KBM-7 (cell line): ENCODE data around the gene GREB1L.
"Not testable (repeated sequence)": the region's sequence is repeated elsewhere in the genome, so short reads cannot be mapped to it uniquely, and the experiment has no call there.

ENCODE experiments used
- DNase-seq: peaks from one replicate; pipeline ENCODE4 v3.0.0-alpha.2; 2015
- in situ Hi-C: fragments of 300-500 bp; cut with MboI; formaldehyde crosslinking; loops from 2 replicates; pipeline ENCODE4 v1.14.3; 2020; ENCODE audit warnings: low sequenced_read_pairs, low pct_unique_long_range_greater_than_20kb, mixed read lengths

GREB1L gene

DNA sequence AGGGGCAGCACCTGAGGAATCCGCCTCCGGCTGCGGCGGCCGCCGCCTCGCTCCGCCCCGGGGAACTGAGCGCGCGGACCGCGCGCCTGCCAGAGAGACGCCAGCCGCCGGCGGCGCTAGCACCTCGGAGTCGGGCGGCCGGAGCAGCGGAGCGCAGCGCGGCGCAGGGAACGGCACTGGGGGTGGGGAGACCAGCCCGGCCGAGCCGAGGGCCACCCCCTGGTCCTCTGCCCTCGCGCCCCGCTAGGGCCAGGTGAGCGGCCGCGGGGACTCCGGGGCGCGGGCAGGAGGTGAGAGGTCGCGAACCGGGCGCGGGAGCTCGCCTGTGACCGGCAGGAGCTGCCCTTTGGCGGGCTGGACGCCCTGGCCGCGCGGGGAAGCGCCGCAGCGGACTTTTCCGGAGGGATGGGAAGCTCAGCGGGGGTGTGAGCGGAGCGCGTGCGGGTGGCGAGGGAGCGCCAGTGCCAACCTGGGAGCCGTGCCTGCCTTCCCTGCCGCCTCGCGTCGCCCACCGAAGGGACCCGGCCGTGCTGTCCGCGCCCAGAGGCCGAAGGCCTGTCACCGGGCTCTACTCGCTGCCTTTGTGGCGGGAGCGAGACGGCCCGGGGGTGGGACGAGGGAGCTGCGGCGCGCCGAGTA lies at the start of gene GREB1L:
TSS of gene GREB1L (plus strand) at position 92 of the 639 bp plus-strand sequence. CDS start 141,287 bp downstream, outside the sequence.
- DNase-seq, result peak; percentile 25

DNA sequence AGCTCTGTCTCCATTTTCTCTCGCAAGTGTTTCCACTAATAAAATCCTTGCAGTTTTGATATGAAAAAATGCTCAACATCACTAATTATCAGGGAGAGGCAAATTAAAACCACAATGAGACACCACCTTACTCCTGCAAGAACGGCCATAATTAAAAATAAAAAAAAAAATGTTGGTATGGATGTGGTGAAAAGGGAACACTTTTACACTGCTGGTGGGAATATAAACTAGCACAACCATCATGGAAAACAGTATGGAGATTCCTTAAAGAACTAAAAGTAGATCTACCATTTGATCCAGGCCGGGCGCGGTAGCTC lies 49.8 kb upstream of the GREB1L start:
- DNase-seq, result no peak
- in situ Hi-C loops, result no loop called here

More for the DNA sequence above, at the start of gene GREB1L:
- in situ Hi-C loops, result no loop called here

DNA sequence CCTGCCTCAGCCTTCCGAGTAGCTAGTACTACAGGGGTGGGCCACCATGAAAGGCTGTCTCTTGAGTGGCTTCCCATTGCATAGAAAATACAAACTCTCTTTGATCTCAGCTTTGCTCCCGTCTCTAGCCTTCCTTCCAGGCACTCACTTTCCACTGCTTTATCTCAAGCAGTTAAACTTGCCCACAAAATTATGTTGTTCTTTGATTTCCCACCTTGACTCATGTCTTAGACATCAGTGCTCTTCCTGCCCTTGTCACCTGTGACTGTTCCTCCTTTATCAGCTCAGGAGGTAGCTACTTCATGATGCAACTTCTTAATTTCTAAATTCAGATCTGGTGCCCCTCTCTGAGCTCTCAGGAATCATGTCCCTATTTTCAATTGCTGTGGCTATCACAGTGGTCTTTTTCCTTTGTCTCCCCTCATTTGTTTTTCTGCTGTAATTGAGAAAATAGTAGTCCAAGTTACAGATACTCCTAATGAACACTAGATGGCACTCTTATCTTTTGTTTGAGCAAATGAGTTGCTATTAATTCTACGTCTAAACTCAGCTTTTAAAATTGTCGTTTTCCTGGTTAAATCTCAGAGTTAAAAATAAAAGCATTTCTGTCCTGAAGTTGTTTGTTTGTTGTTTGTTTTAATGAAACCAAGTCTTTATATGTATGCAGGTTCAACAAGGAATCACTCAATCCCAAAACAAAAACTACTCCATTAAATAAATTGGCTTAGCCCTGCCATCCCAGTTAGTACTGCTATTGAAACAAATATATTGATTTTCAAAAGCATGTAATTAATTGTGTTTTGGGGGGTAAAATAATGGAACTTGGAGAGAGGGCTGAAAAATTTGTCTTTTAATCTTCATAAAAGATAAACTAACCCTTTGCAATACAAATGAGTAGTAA lies 46.9 kb upstream of the GREB1L start:
- peak; percentile 35 for DNase-seq
- in situ Hi-C loops, result no loop called here

DNA sequence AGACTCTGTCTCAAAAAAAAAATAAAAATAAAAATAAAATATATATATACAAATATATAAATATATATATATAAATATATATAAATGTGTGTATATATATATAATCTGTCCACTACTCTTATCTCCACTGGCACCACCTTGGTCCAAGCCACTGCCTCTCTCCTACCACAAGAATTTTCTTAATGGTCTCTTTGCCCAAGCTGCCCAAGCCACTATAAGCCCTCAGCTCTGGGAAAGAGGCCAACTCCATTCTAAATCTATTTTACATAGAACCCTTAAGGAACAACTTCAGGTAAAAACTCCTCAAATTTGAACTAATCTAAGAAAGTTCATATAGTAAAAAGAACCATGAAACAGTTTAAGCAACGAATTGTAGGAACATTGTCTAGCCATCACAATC lies 45.6 kb upstream of the GREB1L start:
- DNase-seq, result no peak
- in situ Hi-C loops, result no loop called here

DNA sequence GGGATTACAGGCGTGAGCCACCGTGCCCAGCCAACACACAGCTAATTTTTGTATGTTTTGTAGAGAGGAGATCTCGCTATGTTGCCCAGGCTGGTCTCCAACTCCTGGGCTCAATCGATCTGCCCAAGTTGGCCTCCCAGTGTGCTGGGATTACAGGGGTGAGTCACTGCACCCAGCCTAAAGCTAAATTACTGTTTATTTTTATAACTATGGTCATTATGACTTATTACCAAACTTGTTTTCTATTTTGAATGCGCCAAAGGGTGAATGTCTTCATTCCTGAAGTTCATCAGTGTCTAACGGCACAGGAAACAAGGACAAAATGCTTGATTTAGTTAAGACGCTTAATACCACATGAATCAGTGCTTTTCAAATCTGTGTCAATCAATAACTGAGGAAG lies 38.9 kb upstream of the GREB1L start:
- DNase-seq, result no peak
- in situ Hi-C loops, result loop anchor here (25.0 kb wide), 1 partner anchor 234 kb away; no protein-coding TSS in a partner anchor

DNA sequence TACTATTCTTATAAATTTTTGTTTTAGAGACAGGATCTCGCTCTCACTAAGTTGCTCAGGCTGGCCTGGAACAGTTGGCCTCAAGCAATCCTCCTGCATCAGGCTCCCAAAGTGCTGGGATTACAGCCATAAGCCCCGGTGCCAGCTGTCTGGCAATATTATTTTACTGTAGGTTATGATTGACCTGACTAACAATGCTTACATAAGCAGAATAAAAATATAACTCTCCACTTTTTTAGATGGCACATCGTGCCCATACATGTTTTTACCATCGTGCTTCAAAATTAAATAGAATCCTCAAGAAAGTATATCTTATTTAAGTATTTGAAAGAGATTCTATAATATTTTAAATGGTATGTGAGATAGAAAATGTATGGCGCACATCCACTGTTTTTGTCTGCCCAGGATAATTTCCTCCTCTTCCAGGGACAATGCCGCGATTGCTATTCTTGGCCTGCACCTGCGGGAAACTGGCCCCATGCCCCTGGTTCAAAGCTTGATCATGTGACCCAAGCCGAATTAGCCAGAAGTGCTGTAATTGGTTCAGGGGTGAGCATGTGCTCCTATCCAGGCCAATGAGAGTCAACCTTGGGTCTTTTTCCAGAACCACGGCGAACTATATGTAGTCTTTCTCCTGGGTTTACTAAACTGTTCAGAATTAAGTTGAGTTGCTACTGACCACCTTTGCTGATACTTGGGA lies 38.3 kb upstream of the GREB1L start:
- no peak for DNase-seq
- in situ Hi-C loops, result loop anchor here (25.0 kb wide), 1 partner anchor 234 kb away; no protein-coding TSS in a partner anchor

DNA sequence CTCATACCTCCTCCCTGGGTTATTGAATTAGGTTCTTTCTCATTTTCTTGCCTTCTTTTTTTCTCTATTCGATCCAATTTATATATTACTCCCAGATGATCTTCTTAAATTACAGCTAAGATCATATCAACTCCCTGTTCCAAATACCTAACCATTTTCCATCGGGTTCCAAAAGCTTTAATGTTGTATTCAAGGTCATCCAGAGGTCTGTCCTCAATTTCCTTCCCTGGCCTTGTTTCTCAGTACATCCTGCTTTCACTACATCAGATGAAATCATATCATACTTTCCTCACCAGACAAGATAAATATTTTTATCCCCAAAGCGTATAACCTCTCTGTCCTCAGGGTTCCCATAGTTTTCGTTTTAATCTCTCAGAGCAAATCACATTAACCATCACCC lies 36.3 kb upstream of the GREB1L start:
- no peak for DNase-seq
- in situ Hi-C loops, result loop anchor here (25.0 kb wide), 1 partner anchor 232 kb away; no protein-coding TSS in a partner anchor

DNA sequence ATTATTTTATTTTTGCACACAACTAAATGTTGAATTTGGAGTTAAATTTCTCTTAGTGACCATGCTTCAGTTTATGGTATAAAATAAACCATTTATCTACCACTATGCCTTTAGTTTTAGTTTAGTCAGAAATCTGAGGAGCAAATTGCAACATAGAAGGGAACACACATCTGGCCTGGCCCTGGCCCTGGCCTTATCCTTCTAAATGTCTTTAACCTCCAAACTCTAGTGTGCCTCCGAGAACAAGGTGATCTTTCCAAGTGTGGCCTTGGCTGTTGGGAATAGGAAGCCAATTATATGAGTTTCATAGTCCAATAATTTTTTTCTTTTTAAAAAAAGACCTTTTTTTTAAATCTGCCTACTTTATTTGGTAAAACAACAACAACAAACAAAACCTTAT lies 31.8 kb upstream of the GREB1L start:
- no peak for DNase-seq
- in situ Hi-C loops, result loop anchor here (25.0 kb wide), 1 partner anchor 227 kb away; no protein-coding TSS in a partner anchor

DNA sequence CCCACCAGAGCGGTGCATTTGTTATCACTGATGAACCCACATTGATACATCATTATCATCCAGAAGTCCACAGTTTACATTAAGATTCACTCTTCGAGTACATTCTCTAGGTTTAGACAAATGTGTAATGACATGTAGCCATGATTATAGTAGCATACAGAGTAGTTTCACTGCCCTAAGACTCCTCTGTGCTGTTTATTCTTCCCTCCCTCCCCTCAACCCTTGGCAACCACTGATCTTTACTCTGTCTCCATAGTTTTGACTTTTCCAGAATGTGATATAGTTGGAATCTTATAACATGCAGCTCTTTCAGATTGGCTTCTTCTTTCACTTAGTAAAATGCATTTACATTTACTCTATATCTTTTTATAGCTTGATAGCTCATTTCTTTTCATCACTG lies 31.2 kb upstream of the GREB1L start:
- DNase-seq, result no peak
- in situ Hi-C loops, result loop anchor here (25.0 kb wide), 1 partner anchor 227 kb away; no protein-coding TSS in a partner anchor

DNA sequence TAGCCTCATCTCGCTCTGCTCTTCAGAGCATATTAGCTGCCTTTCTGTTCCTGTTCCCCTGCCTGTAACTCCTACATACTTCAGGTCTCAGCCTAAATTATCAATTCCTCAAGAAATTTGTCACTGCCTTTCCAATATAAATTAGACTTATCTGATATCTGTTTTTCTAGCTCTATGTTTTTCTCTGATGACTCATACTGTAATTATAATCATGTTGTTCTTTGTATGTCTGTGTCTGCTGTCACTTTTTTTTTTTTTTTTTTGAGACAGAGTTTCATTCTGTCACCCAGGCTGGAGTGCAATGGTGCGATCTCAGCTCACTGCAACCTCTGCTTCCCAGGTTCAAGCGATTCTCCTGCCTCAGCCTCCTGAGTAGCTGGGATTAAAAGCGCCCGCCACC lies 27.6 kb upstream of the GREB1L start:
- in situ Hi-C loops, result loop anchor here (25.0 kb wide), 1 partner anchor 223 kb away; no protein-coding TSS in a partner anchor
- DNase-seq, result not testable (repeated sequence)

DNA sequence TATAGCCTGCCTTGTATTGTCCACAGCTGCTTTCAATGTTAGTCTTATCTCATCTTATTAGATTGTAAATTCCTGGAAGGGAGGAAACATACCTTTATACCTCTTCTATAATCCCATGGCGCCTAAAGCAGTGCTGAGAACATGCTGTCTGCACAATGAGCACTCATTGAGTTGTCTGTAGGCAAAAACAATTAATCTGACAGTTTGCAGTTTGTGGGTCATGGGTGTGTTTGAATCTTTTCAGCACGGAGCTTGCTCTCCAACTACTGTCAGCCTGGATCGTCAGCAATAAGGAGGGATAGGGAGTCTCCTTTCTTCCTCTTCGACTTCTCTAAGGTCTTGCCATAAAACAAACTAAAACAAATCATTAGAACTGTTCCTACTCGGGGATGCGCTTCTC lies 26.5 kb upstream of the GREB1L start:
- no peak for DNase-seq
- in situ Hi-C loops, result loop anchor here (25.0 kb wide), 1 partner anchor 222 kb away; no protein-coding TSS in a partner anchor

DNA sequence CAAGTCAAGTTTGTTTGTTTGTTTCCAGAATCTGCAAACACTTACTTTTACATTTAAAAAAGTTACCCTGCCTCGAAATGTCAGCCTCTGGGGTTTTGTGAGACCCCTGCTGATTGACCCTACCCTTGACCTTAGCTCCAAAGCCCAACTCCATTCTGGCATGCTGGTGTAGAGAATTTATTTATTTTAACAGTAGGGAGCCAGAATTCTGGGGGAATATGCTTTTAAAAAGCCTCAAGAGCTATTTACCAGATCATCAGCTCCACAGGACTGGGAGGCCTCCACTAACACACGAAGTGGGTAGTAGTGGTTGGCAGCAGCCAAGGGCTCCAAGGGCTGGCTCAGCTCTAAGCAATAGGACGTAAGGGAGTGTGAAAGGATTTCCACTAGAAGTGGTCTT lies 23.2 kb upstream of the GREB1L start:
- in situ Hi-C loops, result loop anchor here (25.0 kb wide), 1 partner anchor 218 kb away; no protein-coding TSS in a partner anchor
- DNase-seq, result no peak

DNA sequence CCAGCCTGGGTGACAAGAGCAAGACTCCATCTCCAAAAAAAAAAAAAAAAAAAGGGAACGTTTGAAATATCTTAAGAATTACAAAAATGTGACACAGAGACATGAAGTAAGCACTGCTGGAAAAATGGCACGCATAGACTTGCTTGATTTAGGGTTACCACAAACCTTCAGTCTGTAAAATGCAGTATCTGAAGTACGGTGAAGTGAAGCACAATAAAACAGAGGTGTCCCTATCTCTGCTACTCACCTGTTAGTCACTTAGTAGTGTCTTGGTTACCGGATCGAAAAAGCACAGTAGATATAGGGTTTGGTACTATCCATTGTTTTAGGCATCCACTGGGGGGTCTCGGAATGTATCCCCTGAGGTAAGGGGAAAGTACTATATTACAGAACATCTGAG lies 11.6 kb upstream of the GREB1L start:
- in situ Hi-C loops, result no loop called here
- DNase-seq, result no peak

DNA sequence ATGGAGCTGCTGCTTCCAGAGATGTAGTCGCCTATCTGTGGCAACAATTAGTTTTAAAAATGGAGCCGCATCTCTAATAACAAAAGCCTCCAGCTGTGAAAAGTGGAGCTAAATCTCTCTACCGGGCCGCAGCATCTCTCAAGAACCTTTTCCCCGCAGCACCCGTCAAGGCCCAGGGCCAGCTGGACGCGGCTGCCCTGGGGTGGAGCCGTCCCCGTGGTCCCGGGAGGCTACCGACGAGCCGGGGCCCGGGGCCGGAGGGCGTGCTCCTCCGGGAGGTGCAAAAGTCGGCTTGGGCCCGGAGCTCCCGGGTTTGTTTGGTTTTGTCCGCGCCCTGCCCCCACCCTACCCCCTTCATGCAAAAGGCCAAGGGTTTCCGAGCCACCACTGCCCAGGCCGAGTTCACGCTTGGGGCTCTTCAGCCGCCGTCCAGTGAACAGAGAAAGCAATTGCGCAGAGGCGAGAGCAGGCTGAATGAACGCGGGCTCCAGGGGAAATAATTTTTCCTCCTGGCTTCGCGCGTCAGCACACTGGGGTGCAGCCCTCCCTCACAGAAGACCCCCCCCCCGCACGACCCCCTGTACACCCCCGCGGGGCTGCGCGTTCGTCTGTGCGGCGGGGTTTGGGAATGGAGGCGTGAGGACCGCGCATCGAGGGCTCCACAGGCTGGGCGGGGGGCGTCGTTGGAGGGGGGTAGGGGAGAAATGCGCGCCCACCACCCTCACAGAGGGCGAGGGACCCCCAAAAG lies 557 bp upstream of the GREB1L start:
- in situ Hi-C loops, result no loop called here
- DNase-seq, result no peak

DNA sequence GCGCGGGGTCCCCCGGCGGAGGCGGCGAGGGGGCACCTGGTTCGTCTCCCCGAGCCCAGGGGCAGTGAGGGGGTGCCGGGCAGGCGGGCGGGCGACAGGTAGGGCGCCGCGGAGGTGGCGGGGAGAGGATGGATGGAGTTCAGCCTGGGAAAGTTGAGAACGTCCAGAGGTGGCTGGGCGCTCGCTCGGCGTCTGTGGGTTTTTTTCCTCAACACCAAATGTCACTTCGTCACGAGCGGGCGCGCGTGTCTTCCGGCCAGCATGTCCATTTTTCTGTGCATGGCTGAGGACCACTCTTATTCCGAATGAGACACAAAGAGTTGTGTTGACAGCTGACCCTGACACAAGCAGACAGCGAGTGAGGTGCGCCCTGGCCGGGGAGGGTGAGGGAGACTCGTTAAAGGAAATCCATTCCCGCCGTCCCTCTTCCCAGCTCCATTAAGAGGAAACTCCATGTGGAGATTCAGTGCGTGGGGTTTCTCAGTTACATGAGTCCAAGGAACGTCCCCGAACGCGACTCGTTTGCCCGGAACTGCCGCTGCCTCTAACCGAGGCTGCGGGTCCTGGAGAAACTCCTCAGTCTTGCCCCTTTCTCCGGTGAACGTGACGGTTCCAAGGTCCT lies 859 bp downstream of the GREB1L start:
- in situ Hi-C loops, result no loop called here
- peak; percentile 5 for DNase-seq

DNA sequence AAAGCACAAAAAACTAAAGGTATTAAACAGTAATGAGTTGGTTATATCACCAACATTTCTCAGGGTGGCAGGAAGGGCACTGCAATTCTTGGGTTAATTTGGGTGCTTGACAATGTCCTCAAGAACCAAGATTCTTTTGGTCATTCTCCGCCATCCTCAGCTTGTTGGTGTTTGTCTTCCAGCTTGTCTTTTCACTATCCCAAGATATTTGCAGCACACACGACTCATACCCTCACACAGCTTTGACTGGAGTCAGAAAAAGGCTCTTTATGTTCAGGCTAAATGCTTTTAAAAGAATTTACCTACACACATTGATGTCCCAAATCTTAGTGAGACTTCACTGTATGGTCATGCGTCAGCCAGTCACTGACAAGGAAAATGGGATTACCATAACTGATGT lies 12.5 kb downstream of the GREB1L start:
- in situ Hi-C loops, result no loop called here

DNA sequence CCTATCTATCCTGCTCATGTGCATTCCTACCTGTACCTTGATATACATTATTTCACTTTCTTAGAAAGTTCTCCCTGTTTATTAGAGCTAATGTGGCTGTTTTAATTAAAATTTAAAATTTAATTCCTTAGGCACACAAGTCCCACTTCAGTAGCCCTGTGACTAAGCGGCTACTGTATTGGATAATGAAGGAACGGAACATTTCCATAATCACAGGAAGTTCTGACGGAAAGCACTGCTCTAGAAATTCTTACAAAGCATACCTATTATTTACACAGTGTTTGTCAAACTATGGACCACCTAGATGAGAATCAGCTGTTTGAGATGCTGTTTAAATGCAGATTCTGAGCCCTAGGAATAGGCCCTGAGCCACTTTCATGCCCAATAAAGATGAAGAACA lies 13.2 kb downstream of the GREB1L start:
- no peak for DNase-seq
- in situ Hi-C loops, result no loop called here

More for the DNA sequence above, 12.5 kb downstream of the GREB1L start:
- DNase-seq, result no peak

DNA sequence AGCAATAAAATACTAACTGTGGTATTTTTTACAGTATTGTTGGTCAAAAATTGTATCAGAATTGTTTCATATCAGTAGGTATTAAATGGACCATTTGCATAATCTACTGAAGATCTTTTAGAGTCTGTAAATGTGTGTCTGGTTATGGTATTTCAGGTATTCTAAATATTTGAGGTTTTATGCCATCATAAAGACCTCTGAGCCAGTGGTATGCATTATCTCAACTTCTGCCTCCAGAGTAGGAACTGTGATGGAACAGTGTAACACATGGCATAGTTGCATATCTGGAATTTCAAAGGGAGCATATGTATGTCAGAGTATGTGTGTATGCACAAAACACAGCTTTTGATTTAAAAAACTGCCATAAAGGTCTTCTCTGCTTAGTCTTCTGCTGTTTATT lies 15.4 kb downstream of the GREB1L start:
- in situ Hi-C loops, result no loop called here
- no peak for DNase-seq
